ENCODE data around the gene PDE4D.

Gene PDE4D

GRCh38 chr5:59557572-59557971 is 336.0 kb downstream of the PDE4D start:
- Histone ChIP-seq H3K27ac (ENCODE audit: low read length, poor library complexity, severe bottlenecking) (no peak overlapping the region), H3K23ac (ENCODE audit: low read length in 2 of 2) (no peak overlapping the region), H3K4ac (ENCODE audit: low read depth in 1 of 2, low read length in 2 of 2) (no peak overlapping the region), H3K18ac (ENCODE audit: low read depth in 1 of 2, low read length in 2 of 2) (no peak overlapping the region), H2BK120ac (ENCODE audit: low read depth, low read length) (no peak overlapping the region), H2BK12ac (ENCODE audit: low read length in 2 of 2) (no peak overlapping the region), H3K4me2 (ENCODE audit: low read length, poor library complexity, severe bottlenecking) (no peak overlapping the region), H3K14ac (ENCODE audit: low read length in 2 of 2) (no peak overlapping the region), H3K4me3 (ENCODE audit: insufficient read depth in 1 of 2, low read depth in 1 of 2, low read length in 2 of 2) (no peak overlapping the region), H4K8ac (ENCODE audit: low read length) (no peak overlapping the region), H3K27me3 (ENCODE audit: control insufficient read depth in 1 of 2, insufficient read depth in 1 of 2, low read length in 2 of 2) (no peaks in the 10 kb centered on the region), H2AK5ac (ENCODE audit: low read length, severe bottlenecking) (no peak overlapping the region), H3K4me1 (ENCODE audit: control insufficient read depth, insufficient read depth, low read depth, low read length) (peaks cover 1% of the 10 kb centered on the region), H3K36me3 (ENCODE audit: control insufficient read depth in 1 of 2, insufficient read depth in 2 of 2, low read depth in 1 of 2, low read length in 2 of 2) (no peaks in the 10 kb centered on the region), H3K9ac (ENCODE audit: low read length) (no peak overlapping the region), H2AFZ (ENCODE audit: low read depth, low read length) (no peak overlapping the region), H3K79me1 (replicated peaks; ENCODE audit: low read length, poor library complexity, severe bottlenecking) (peaks cover 1% of the 10 kb centered on the region), H2BK15ac (ENCODE audit: low read depth, poor library complexity, severe bottlenecking) (no peak overlapping the region), H3K9me3 (ENCODE audit: control insufficient read depth, low read length) (no peaks in the 10 kb centered on the region), H2BK5ac (ENCODE audit: low read depth, low read length, poor library complexity, severe bottlenecking) (no peak overlapping the region), H4K91ac (ENCODE audit: low read length) (no peak overlapping the region)
- DNase-seq, result peak; percentile 21

DNA sequence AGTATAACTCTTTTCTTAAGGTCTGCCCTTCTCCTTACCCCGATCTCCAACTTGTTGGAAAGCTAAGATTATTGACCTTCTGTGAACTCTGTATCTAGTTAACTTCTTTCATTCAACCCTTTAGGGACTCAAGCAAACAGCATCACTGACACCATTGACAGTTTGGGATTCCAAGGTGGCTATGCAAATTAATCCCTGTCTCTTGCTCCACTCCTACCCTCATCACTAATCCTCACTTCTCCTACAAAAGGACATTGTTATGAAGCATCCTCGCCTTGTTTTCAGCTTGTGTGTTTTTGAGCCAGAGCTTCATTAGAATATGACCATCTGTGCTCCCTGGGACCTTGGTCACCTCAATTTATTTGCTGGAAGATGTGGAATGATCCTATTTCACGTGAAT is 337.9 kb downstream of the PDE4D start:
- Histone ChIP-seq H2BK120ac (ENCODE audit: low read depth, low read length) (no peak overlapping the region), H3K18ac (ENCODE audit: low read depth in 1 of 2, low read length in 2 of 2) (no peak overlapping the region), H3K4me3 (ENCODE audit: insufficient read depth in 1 of 2, low read depth in 1 of 2, low read length in 2 of 2) (no peak overlapping the region), H3K9me3 (ENCODE audit: control insufficient read depth, low read length) (no peaks in the 10 kb centered on the region), H2AK5ac (ENCODE audit: low read length, severe bottlenecking) (peak overlapping the region; percentile 78), H3K23ac (ENCODE audit: low read length in 2 of 2) (no peak overlapping the region), H2BK15ac (ENCODE audit: low read depth, poor library complexity, severe bottlenecking) (no peak overlapping the region), H2BK5ac (ENCODE audit: low read depth, low read length, poor library complexity, severe bottlenecking) (no peak overlapping the region), H3K4ac (ENCODE audit: low read depth in 1 of 2, low read length in 2 of 2) (no peak overlapping the region), H3K36me3 (ENCODE audit: control insufficient read depth in 1 of 2, insufficient read depth in 2 of 2, low read depth in 1 of 2, low read length in 2 of 2) (no peaks in the 10 kb centered on the region), H2BK12ac (ENCODE audit: low read length in 2 of 2) (no peak overlapping the region), H3K14ac (ENCODE audit: low read length in 2 of 2) (no peak overlapping the region), H3K27me3 (ENCODE audit: control insufficient read depth in 1 of 2, insufficient read depth in 1 of 2, low read length in 2 of 2) (no peaks in the 10 kb centered on the region), H3K79me1 (replicated peaks; ENCODE audit: low read length, poor library complexity, severe bottlenecking) (no peaks in the 10 kb centered on the region), H2AFZ (ENCODE audit: low read depth, low read length) (no peak overlapping the region), H4K8ac (ENCODE audit: low read length) (no peak overlapping the region), H3K4me2 (ENCODE audit: low read length, poor library complexity, severe bottlenecking) (no peak overlapping the region), H4K91ac (ENCODE audit: low read length) (no peak overlapping the region), H3K27ac (ENCODE audit: low read length, poor library complexity, severe bottlenecking) (no peak overlapping the region), H3K9ac (ENCODE audit: low read length) (no peak overlapping the region), H3K4me1 (ENCODE audit: control insufficient read depth, insufficient read depth, low read depth, low read length) (peaks cover 1% of the 10 kb centered on the region)
- no peak for DNase-seq
- 99% methylated on average over 2 of the region's 3 CpGs for WGBS

- Histone ChIP-seq H4K91ac (ENCODE audit: low read length) (no peak overlapping the region), H3K9ac (ENCODE audit: low read length) (no peak overlapping the region), H2AFZ (ENCODE audit: low read depth, low read length) (no peak overlapping the region), H3K27me3 (ENCODE audit: control insufficient read depth in 1 of 2, insufficient read depth in 1 of 2, low read length in 2 of 2) (no peaks in the 10 kb centered on the region), H3K4me2 (ENCODE audit: low read length, poor library complexity, severe bottlenecking) (no peak overlapping the region), H2BK15ac (ENCODE audit: low read depth, poor library complexity, severe bottlenecking) (no peak overlapping the region), H3K14ac (ENCODE audit: low read length in 2 of 2) (no peak overlapping the region), H3K4me1 (ENCODE audit: control insufficient read depth, insufficient read depth, low read depth, low read length) (peaks cover 1% of the 10 kb centered on the region), H2BK120ac (ENCODE audit: low read depth, low read length) (no peak overlapping the region), H2BK12ac (ENCODE audit: low read length in 2 of 2) (no peak overlapping the region), H3K23ac (ENCODE audit: low read length in 2 of 2) (no peak overlapping the region), H3K79me1 (replicated peaks; ENCODE audit: low read length, poor library complexity, severe bottlenecking) (no peaks in the 10 kb centered on the region), H3K4ac (ENCODE audit: low read depth in 1 of 2, low read length in 2 of 2) (no peak overlapping the region), H3K9me3 (ENCODE audit: control insufficient read depth, low read length) (no peaks in the 10 kb centered on the region), H2AK5ac (ENCODE audit: low read length, severe bottlenecking) (no peak overlapping the region), H2BK5ac (ENCODE audit: low read depth, low read length, poor library complexity, severe bottlenecking) (no peak overlapping the region), H3K36me3 (ENCODE audit: control insufficient read depth in 1 of 2, insufficient read depth in 2 of 2, low read depth in 1 of 2, low read length in 2 of 2) (no peaks in the 10 kb centered on the region), H3K18ac (ENCODE audit: low read depth in 1 of 2, low read length in 2 of 2) (no peak overlapping the region), H3K4me3 (ENCODE audit: insufficient read depth in 1 of 2, low read depth in 1 of 2, low read length in 2 of 2) (no peak overlapping the region), H4K8ac (ENCODE audit: low read length) (no peak overlapping the region), H3K27ac (ENCODE audit: low read length, poor library complexity, severe bottlenecking) (no peak overlapping the region)
- no peak for DNase-seq
- WGBS, result 90% methylated on average over 2 of the region's 4 CpGs
Measured at GRCh38 chr5:59554501-59554900, 339.0 kb downstream of the PDE4D start.

GRCh38 chr5:59553992-59554391 is 339.5 kb downstream of the PDE4D start:
- Histone ChIP-seq H3K14ac (ENCODE audit: low read length in 2 of 2) (no peak overlapping the region), H3K4me1 (ENCODE audit: control insufficient read depth, insufficient read depth, low read depth, low read length) (peaks cover 1% of the 10 kb centered on the region), H3K36me3 (ENCODE audit: control insufficient read depth in 1 of 2, insufficient read depth in 2 of 2, low read depth in 1 of 2, low read length in 2 of 2) (no peaks in the 10 kb centered on the region), H2AFZ (ENCODE audit: low read depth, low read length) (no peak overlapping the region), H2AK5ac (ENCODE audit: low read length, severe bottlenecking) (peak overlapping the region; percentile 75), H3K27me3 (ENCODE audit: control insufficient read depth in 1 of 2, insufficient read depth in 1 of 2, low read length in 2 of 2) (no peaks in the 10 kb centered on the region), H3K27ac (ENCODE audit: low read length, poor library complexity, severe bottlenecking) (peak overlapping the region; percentile 68), H3K18ac (ENCODE audit: low read depth in 1 of 2, low read length in 2 of 2) (no peak overlapping the region), H2BK5ac (ENCODE audit: low read depth, low read length, poor library complexity, severe bottlenecking) (no peak overlapping the region), H3K4ac (ENCODE audit: low read depth in 1 of 2, low read length in 2 of 2) (no peak overlapping the region), H2BK15ac (ENCODE audit: low read depth, poor library complexity, severe bottlenecking) (no peak overlapping the region), H3K79me1 (replicated peaks; ENCODE audit: low read length, poor library complexity, severe bottlenecking) (no peaks in the 10 kb centered on the region), H2BK12ac (ENCODE audit: low read length in 2 of 2) (no peak overlapping the region), H4K8ac (ENCODE audit: low read length) (no peak overlapping the region), H3K9ac (ENCODE audit: low read length) (no peak overlapping the region), H4K91ac (ENCODE audit: low read length) (no peak overlapping the region), H3K9me3 (ENCODE audit: control insufficient read depth, low read length) (no peaks in the 10 kb centered on the region), H3K23ac (ENCODE audit: low read length in 2 of 2) (no peak overlapping the region), H3K4me2 (ENCODE audit: low read length, poor library complexity, severe bottlenecking) (no peak overlapping the region), H3K4me3 (ENCODE audit: insufficient read depth in 1 of 2, low read depth in 1 of 2, low read length in 2 of 2) (no peak overlapping the region), H2BK120ac (ENCODE audit: low read depth, low read length) (no peak overlapping the region)
- DNase-seq, result no peak

Measured in mesenchymal stem cell (in vitro differentiated cells and primary cell).